GM23338 (cell line): ENCODE data around the gene RPAP2. TPM values are rescaled to one million over a fixed set of nuclear protein-coding genes. Genes with fewer than 3 reads are reported as not detected.

Experiments
- ATAC-seq: fragments of 200-7000 bp; cut with Tn5 transposase; 3 replicates; pipeline ENCODE4 v1.9.1; 2020
- DNase-seq: peaks from one replicate; pipeline ENCODE4 v3.0.0-alpha.2; 2015; ENCODE audit warnings: low spot score
- H2AFZ ChIP-seq: fragments of 200-600 bp; sonication (generic); 2 replicates; pipeline ENCODE4 v1.8.0; 2016; ENCODE audit warnings: antibody characterized with exemption, mild to moderate bottlenecking, moderate library complexity
- H3F3A ChIP-seq: fragments of 200-600 bp; sonication (generic); replicated peaks from 2 replicates; pipeline ENCODE4 v1.8.0; 2017; ENCODE audit warnings: antibody characterized with exemption, mixed run types, low read depth
- H3K27ac ChIP-seq: fragments of 200-600 bp; sonication (generic); 2 replicates; pipeline ENCODE4 v1.6.1; 2016; ENCODE audit warnings: low read depth
- H3K27me3 ChIP-seq: fragments of 200-600 bp; sonication (generic); 2 replicates; pipeline ENCODE4 v1.8.0; 2016; ENCODE audit warnings: mild to moderate bottlenecking, mixed run types, moderate library complexity; ENCODE audit not compliant: insufficient read depth
- H3K36me3 ChIP-seq: fragments of 200-600 bp; sonication (generic); 2 replicates; pipeline ENCODE4 v1.8.0; 2016; ENCODE audit warnings: mild to moderate bottlenecking; ENCODE audit not compliant: insufficient read depth
- H3K4me1 ChIP-seq: fragments of 200-600 bp; sonication (generic); 2 replicates; pipeline ENCODE4 v1.8.0; 2016; ENCODE audit warnings: mild to moderate bottlenecking, moderate library complexity; ENCODE audit not compliant: insufficient read depth
- H3K4me2 ChIP-seq: fragments of 200-600 bp; sonication (generic); 2 replicates; pipeline ENCODE4 v1.7.1; 2017; ENCODE audit warnings: mixed run types
- H3K4me3 ChIP-seq: fragments of 200-600 bp; sonication (generic); 2 replicates; pipeline ENCODE4 v1.6.1; 2016; ENCODE audit warnings: mixed run types
- H3K79me2 ChIP-seq: fragments of 200-600 bp; sonication (generic); replicated peaks from 2 replicates; pipeline ENCODE4 v1.8.0; 2017; ENCODE audit warnings: mild to moderate bottlenecking; ENCODE audit not compliant: insufficient read depth
- H3K9me2 ChIP-seq: fragments of 200-600 bp; sonication (generic); 2 replicates; pipeline ENCODE4 v1.8.0; 2017; ENCODE audit not compliant: insufficient read depth
- H4K20me1 ChIP-seq: fragments of 200-600 bp; sonication (generic); replicated peaks from 2 replicates; pipeline ENCODE4 v1.8.0; 2017; ENCODE audit warnings: mild to moderate bottlenecking; ENCODE audit not compliant: insufficient read depth
- H3K27ac Mint-ChIP-seq: 2 replicates; pipeline ENCODE4 v1.8.0; 2020; ENCODE audit warnings: inconsistent platforms, mild to moderate bottlenecking, moderate library complexity, mixed read lengths
- H3K27me3 Mint-ChIP-seq: 3 replicates; pipeline ENCODE4 v1.8.0; 2022; ENCODE audit warnings: low read depth, mild to moderate bottlenecking, moderate library complexity, mixed read lengths, inconsistent platforms; ENCODE audit not compliant: insufficient read depth, poor library complexity
- H3K36me3 Mint-ChIP-seq: 3 replicates; pipeline ENCODE4 v1.8.0; 2021; ENCODE audit warnings: low read depth, mild to moderate bottlenecking, inconsistent platforms, moderate library complexity, mixed read lengths
- H3K4me1 Mint-ChIP-seq: 3 replicates; pipeline ENCODE4 v1.8.0; 2020; ENCODE audit warnings: mild to moderate bottlenecking, inconsistent platforms, mixed read lengths
- H3K4me3 Mint-ChIP-seq: 3 replicates; pipeline ENCODE4 v1.8.0; 2021; ENCODE audit warnings: moderate library complexity, mild to moderate bottlenecking, inconsistent platforms, mixed read lengths
- H3K9me3 Mint-ChIP-seq: 3 replicates; pipeline ENCODE4 v1.8.0; 2020; ENCODE audit warnings: moderate library complexity, mild to moderate bottlenecking, inconsistent platforms, mixed read lengths
- CREB1 ChIP-seq: fragments of 250-450 bp; sonication (Bioruptor Pico); IDR thresholded peaks from 2 replicates; pipeline ENCODE4 v1.5.0; 2020; ENCODE audit warnings: low read depth, mild to moderate bottlenecking, moderate library complexity
- ETS1 ChIP-seq: IDR thresholded peaks from 2 replicates; pipeline ENCODE4 v1.6.1; 2016; ENCODE audit warnings: antibody characterized with exemption
- EZH2 ChIP-seq: fragments of 200-600 bp; sonication (generic); IDR thresholded peaks from one replicate; pipeline ENCODE4 v1.8.0; 2017; ENCODE audit warnings: antibody characterized with exemption, mild to moderate bottlenecking, low read depth; ENCODE audit not compliant: unreplicated experiment
- EZH2phosphoT487 ChIP-seq: fragments of 200-600 bp; sonication (generic); IDR thresholded peaks from one replicate; pipeline ENCODE4 v1.8.1; 2018; ENCODE audit warnings: antibody characterized with exemption; ENCODE audit not compliant: unreplicated experiment
- JUNB ChIP-seq: IDR thresholded peaks from one replicate; pipeline ENCODE4 v1.6.1; 2016; ENCODE audit warnings: antibody characterized with exemption; ENCODE audit not compliant: unreplicated experiment
- NANOG ChIP-seq: IDR thresholded peaks from 2 replicates; pipeline ENCODE4 v1.6.1; 2016; ENCODE audit warnings: antibody characterized with exemption, borderline replicate concordance
- POLR2AphosphoS5 ChIP-seq: IDR thresholded peaks from 2 replicates; pipeline ENCODE4 v1.6.1; 2016; ENCODE audit warnings: antibody characterized with exemption, low read depth
- STAT1 ChIP-seq: IDR thresholded peaks from one replicate; pipeline ENCODE4 v1.6.1; 2016; ENCODE audit warnings: antibody characterized with exemption; ENCODE audit not compliant: unreplicated experiment
- ZNF331 ChIP-seq: fragments of 250-450 bp; sonication (Bioruptor Pico); IDR thresholded peaks from 2 replicates; pipeline ENCODE4 v1.5.0; 2020; ENCODE audit warnings: low read depth, mild to moderate bottlenecking, moderate library complexity
- ZNF462 ChIP-seq: fragments of 250-450 bp; sonication (Bioruptor Pico); IDR thresholded peaks from 2 replicates; pipeline ENCODE4 v1.5.0; 2020; ENCODE audit warnings: mild to moderate bottlenecking, moderate library complexity
- polyA plus RNA-seq: library from polyadenylated mRNA; unstranded; fragments of >200 nt; fragmentation: Nextera tagmentation; extraction: Ambion mirVana; gene quantifications from 2 replicates; pipeline ENCODE4 v1.2.1, GENCODE V29; 2016
- total RNA-seq: library from RNA; depleted of rRNA; stranded (reverse); fragments of >200 nt; shearing (Covaris generic); gene quantifications from 2 replicates; pipeline ENCODE4 v1.2.3, GENCODE V29; 2014

RPAP2 gene
- total and polyA plus RNA-seq, 2 experiments from 2014 or later, result 26.6 to 30.4 TPM

GRCh38 chr1:92410706-92411105, 111.8 kb downstream of the RPAP2 start:
- ATAC-seq, result no peak
- no peak overlapping the region for H3K27ac Mint-ChIP-seq

More at GRCh38 chr1:92410706-92411105, 111.8 kb downstream of the RPAP2 start:
- no peaks in the 10 kb centered on the region for H3K9me2 ChIP-seq
- H3K4me3 ChIP-seq, result no peak overlapping the region
- Mint-ChIP-seq H3K36me3 (no peaks in the 10 kb centered on the region), H3K4me1 (no peaks in the 10 kb centered on the region), H3K27me3 (peaks cover 6% of the 10 kb centered on the region), H3K9me3 (0 out of 3 replicates have a peak, but pooled peaks cover under 1% of the 10 kb centered on the region), H3K4me3 (no peak overlapping the region)
- no peaks in the 10 kb centered on the region for H3K27me3 ChIP-seq
- no peaks in the 10 kb centered on the region for H4K20me1 ChIP-seq
- no peaks in the 10 kb centered on the region for H3K36me3 ChIP-seq
- TF ChIP-seq ZNF462 (no peak), EZH2 (no peak), ZNF331 (CRISPR knock-in tag) (no peak), JUNB (no peak), CREB1 (CRISPR knock-in tag) (no peak), EZH2phosphoT487 (no peak), STAT1 (no peak), NANOG (no peak), POLR2AphosphoS5 (no peak), ETS1 (no peak)
- H2AFZ ChIP-seq, result no peak overlapping the region
- no peaks in the 10 kb centered on the region for H3F3A ChIP-seq
- H3K4me2 ChIP-seq, result no peak overlapping the region
- H3K79me2 ChIP-seq, result no peaks in the 10 kb centered on the region
- H3K27ac ChIP-seq, result no peak overlapping the region
- H3K4me1 ChIP-seq, result no peaks in the 10 kb centered on the region
- DNase-seq, result no peak
